Neural cell (in vitro differentiated cells): ENCODE results near the gene MUC5B. TPM values are rescaled to one million over a fixed set of nuclear protein-coding genes. Genes with fewer than 3 reads are reported as not detected.
A peak's percentile ranks its signal among the peaks of the same experiment; 100 is the strongest.

ENCODE experiments used
- H2AFZ ChIP-seq: fragments of 200-600, 300-800 bp; sonication (generic), shearing (Covaris generic); 2 replicates; pipeline ENCODE4 v1.6.0; 2014; ENCODE audit warnings: low read depth, mild to moderate bottlenecking, antibody characterized with exemption, low read length, moderate library complexity
- H3F3A ChIP-seq: fragments of 200-600 bp; shearing (Covaris generic); 2 replicates; pipeline ENCODE4 v1.6.1; 2016; ENCODE audit warnings: mild to moderate bottlenecking, moderate library complexity, mixed read lengths, antibody characterized with exemption, low read length; ENCODE audit not compliant: insufficient read depth, poor library complexity, severe bottlenecking
- H3K27ac ChIP-seq: fragments of 200-600, 300-800 bp; sonication (generic), shearing (Covaris generic); 2 replicates; pipeline ENCODE4 v1.5.1; 2014; ENCODE audit warnings: mild to moderate bottlenecking, low read length, moderate library complexity
- H3K27me3 ChIP-seq: fragments of 300-800, 200-600 bp; sonication (generic), shearing (Covaris generic); 2 replicates; pipeline ENCODE4 v1.6.0; 2014; ENCODE audit warnings: mild to moderate bottlenecking, low read depth, low read length, moderate library complexity; ENCODE audit not compliant: insufficient read depth
- H3K36me3 ChIP-seq: fragments of 300-800, 200-600 bp; sonication (generic), shearing (Covaris generic); 2 replicates; pipeline ENCODE4 v1.5.1; 2014; ENCODE audit warnings: mild to moderate bottlenecking, antibody characterized with exemption, low read length, moderate library complexity; ENCODE audit not compliant: insufficient read depth
- H3K4me2 ChIP-seq: fragments of 300-800, 200-600 bp; sonication (generic), shearing (Covaris generic); 2 replicates; pipeline ENCODE4 v1.6.0; 2014; ENCODE audit warnings: mild to moderate bottlenecking, low read length
- H3K4me3 ChIP-seq: fragments of 300-800, 200-600 bp; sonication (generic), shearing (Covaris generic); 2 replicates; pipeline ENCODE4 v1.5.1; 2014; ENCODE audit warnings: mild to moderate bottlenecking, low read length, moderate library complexity
- H3K79me2 ChIP-seq: fragments of 200-600 bp; shearing (Covaris generic); replicated peaks from 2 replicates; pipeline ENCODE4 v1.6.0; 2014; ENCODE audit warnings: mild to moderate bottlenecking, low read length, moderate library complexity; ENCODE audit not compliant: insufficient read depth
- H3K9ac ChIP-seq: fragments of 300-800, 200-600 bp; sonication (generic), shearing (Covaris generic); 2 replicates; pipeline ENCODE4 v1.6.1; 2016; ENCODE audit warnings: mild to moderate bottlenecking, low read length, mixed read lengths
- H3K9me2 ChIP-seq: fragments of 200-600 bp; shearing (Covaris generic); 2 replicates; pipeline ENCODE4 v1.6.1; 2016; ENCODE audit warnings: mild to moderate bottlenecking, low read length, mixed read lengths; ENCODE audit not compliant: insufficient read depth
- H3K9me3 ChIP-seq: fragments of 200-600, 300-800 bp; sonication (generic), shearing (Covaris generic); 2 replicates; pipeline ENCODE4 v1.6.1; 2016; ENCODE audit warnings: mild to moderate bottlenecking, mixed run types, low read length, moderate library complexity, mixed read lengths
- H4K20me1 ChIP-seq: fragments of 200-600 bp; shearing (Covaris generic); 2 replicates; pipeline ENCODE4 v1.6.1; 2016; ENCODE audit warnings: mild to moderate bottlenecking, mixed run types; ENCODE audit not compliant: insufficient read depth
- CTCF ChIP-seq: fragments of 450-650 bp; IDR thresholded peaks from 2 replicates; pipeline ENCODE4 v1.5.1; 2014; ENCODE audit warnings: antibody characterized with exemption, mild to moderate bottlenecking, moderate library complexity; ENCODE audit not compliant: poor library complexity, severe bottlenecking
- EP300 ChIP-seq: fragments of 450-650 bp; conservative IDR thresholded peaks from 2 replicates; pipeline ENCODE4 v1.6.1; 2014; ENCODE audit warnings: antibody characterized with exemption, mild to moderate bottlenecking, moderate library complexity; ENCODE audit not compliant: poor library complexity, severe bottlenecking
- EZH2 ChIP-seq: fragments of 200-600, 300-800 bp; shearing (Covaris generic), sonication (generic); IDR thresholded peaks from 2 replicates; pipeline ENCODE4 v1.6.1; 2014; ENCODE audit warnings: antibody characterized with exemption, low read length, borderline replicate concordance, mild to moderate bottlenecking; ENCODE audit not compliant: insufficient read depth, poor library complexity, severe bottlenecking
- MXI1 ChIP-seq: fragments of 450-650 bp; conservative IDR thresholded peaks from 2 replicates; pipeline ENCODE4 v1.6.1; 2014; ENCODE audit warnings: antibody characterized with exemption, mild to moderate bottlenecking; ENCODE audit not compliant: poor library complexity, severe bottlenecking
- POLR2AphosphoS5 ChIP-seq: IDR thresholded peaks from 2 replicates; pipeline ENCODE4 v1.6.1; 2012
- RAD21 ChIP-seq: fragments of 450-650 bp; conservative IDR thresholded peaks from 2 replicates; pipeline ENCODE4 v1.6.1; 2014; ENCODE audit warnings: antibody characterized with exemption, mild to moderate bottlenecking, moderate library complexity
- REST ChIP-seq: IDR thresholded peaks from 2 replicates; pipeline ENCODE4 v1.6.1; 2012; ENCODE audit warnings: borderline replicate concordance
- SMC3 ChIP-seq: fragments of 450-650 bp; conservative IDR thresholded peaks from 2 replicates; pipeline ENCODE4 v1.6.1; 2014; ENCODE audit warnings: antibody characterized with exemption, mild to moderate bottlenecking, moderate library complexity; ENCODE audit not compliant: poor library complexity
- TAF1 ChIP-seq: IDR thresholded peaks from 2 replicates; pipeline ENCODE4 v1.6.1; 2012; ENCODE audit warnings: low read depth
- polyA plus RNA-seq: library from polyadenylated mRNA; depleted of rRNA; stranded (reverse); fragments of >200 nt; gene quantifications from 2 replicates; pipeline ENCODE4 v1.2.3, GENCODE V29; 2014

The MUC5B gene
- polyA plus RNA-seq, 1 donor from 2014 or later = not detected

- Histone ChIP-seq H2AFZ (no peak overlapping the region), H3K4me2 (no peak overlapping the region), H3K4me3 (no peak overlapping the region), H3K9ac (no peak overlapping the region), H3K9me2 (no peaks in the 10 kb centered on the region), H3F3A (no peaks in the 10 kb centered on the region), H3K27ac (no peak overlapping the region), H3K9me3 (no peaks in the 10 kb centered on the region), H3K79me2 (peaks cover 16% of the 10 kb centered on the region), H3K36me3 (no peaks in the 10 kb centered on the region), H4K20me1 (no peaks in the 10 kb centered on the region), H3K27me3 (no peaks in the 10 kb centered on the region)
- no peak for TF ChIP-seq CTCF
- TF ChIP-seq TAF1 = no peak
- TF ChIP-seq EP300 = no peak
- TF ChIP-seq EZH2 = no peak
- no peak for TF ChIP-seq REST
- TF ChIP-seq RAD21 = no peak
- TF ChIP-seq SMC3 = peak; percentile 22
These were observed 70.8 kb downstream of the MUC5B start for GRCh38 chr11:1293619-1294015.

- no peak for TF ChIP-seq EZH2
- no peak for TF ChIP-seq POLR2AphosphoS5
- TF ChIP-seq TAF1 = no peak
- TF ChIP-seq MXI1 = no peak
- no peak for TF ChIP-seq SMC3
- TF ChIP-seq RAD21 = no peak
- no peak for TF ChIP-seq REST
- TF ChIP-seq CTCF = no peak
- TF ChIP-seq EP300 = no peak
- no peaks in the 10 kb centered on the region for H4K20me1 ChIP-seq
- no peaks in the 10 kb centered on the region for H3K27me3 ChIP-seq
- H3K9ac ChIP-seq = no peak overlapping the region
- H2AFZ ChIP-seq = no peak overlapping the region
- no peaks in the 10 kb centered on the region for H3K36me3 ChIP-seq
- no peak overlapping the region for H3K4me3 ChIP-seq
- no peaks in the 10 kb centered on the region for H3K9me2 ChIP-seq
- no peaks in the 10 kb centered on the region for H3F3A ChIP-seq
- H3K4me2 ChIP-seq = no peak overlapping the region
- no peaks in the 10 kb centered on the region for H3K9me3 ChIP-seq
- peaks cover 30% of the 10 kb centered on the region for H3K79me2 ChIP-seq
- no peak overlapping the region for H3K27ac ChIP-seq
These were observed 72.2 kb downstream of the MUC5B start for GRCh38 chr11:1295086-1295485.
